ENCODE measurements around the gene PBX3.

The PBX3 gene

GRCh38 chr9:125932746-125933455 lies 185.7 kb downstream of the PBX3 start:
- DNase-seq (ENCODE audit: low read depth in 2 of 2, low spot score in 1 of 2), result no peak

- DNase-seq (ENCODE audit: low read depth in 2 of 2, low spot score in 1 of 2), result no peak
Measured at GRCh38 chr9:125942125-125942524, 195.0 kb downstream of the PBX3 start.

- DNase-seq (ENCODE audit: low read depth in 2 of 2, low spot score in 1 of 2), result no peak
Measured at GRCh38 chr9:125943831-125944230, 196.7 kb downstream of the PBX3 start.

GRCh38 chr9:125946397-125946796 lies 199.2 kb downstream of the PBX3 start:
- no peak for DNase-seq (ENCODE audit: low read depth in 2 of 2, low spot score in 1 of 2)

GRCh38 chr9:125948887-125949596 lies 201.9 kb downstream of the PBX3 start:
- DNase-seq (ENCODE audit: low read depth in 2 of 2, low spot score in 1 of 2), result no peak

GRCh38 chr9:125949703-125950460 lies 202.7 kb downstream of the PBX3 start:
- no peak for DNase-seq (ENCODE audit: low read depth in 2 of 2, low spot score in 1 of 2)

GRCh38 chr9:125950880-125951471 lies 203.8 kb downstream of the PBX3 start:
- DNase-seq (ENCODE audit: low read depth in 2 of 2, low spot score in 1 of 2), result no peak

- no peak for DNase-seq (ENCODE audit: low read depth in 2 of 2, low spot score in 1 of 2)
Measured at GRCh38 chr9:125953314-125954019, 206.3 kb downstream of the PBX3 start.

GRCh38 chr9:125956102-125956501 lies 208.9 kb downstream of the PBX3 start:
- DNase-seq (ENCODE audit: low read depth in 2 of 2, low spot score in 1 of 2), result no peak

GRCh38 chr9:125959315-125959714 lies 212.1 kb downstream of the PBX3 start:
- no peak for DNase-seq (ENCODE audit: low read depth in 2 of 2, low spot score in 1 of 2)

- no peak for DNase-seq (ENCODE audit: low read depth in 2 of 2, low spot score in 1 of 2)
Measured at GRCh38 chr9:125959951-125960619, 212.9 kb downstream of the PBX3 start.

- DNase-seq (ENCODE audit: low read depth in 2 of 2, low spot score in 1 of 2), result no peak
Measured at GRCh38 chr9:125960626-125961025, 213.5 kb downstream of the PBX3 start.

- DNase-seq (ENCODE audit: low read depth in 2 of 2, low spot score in 1 of 2), result no peak
Measured at GRCh38 chr9:125961072-125961471, 213.9 kb downstream of the PBX3 start.

- no peak for DNase-seq (ENCODE audit: low read depth in 2 of 2, low spot score in 1 of 2)
Measured at GRCh38 chr9:125963932-125964331, 216.8 kb downstream of the PBX3 start.

- no peak for DNase-seq (ENCODE audit: low read depth in 2 of 2, low spot score in 1 of 2)
Measured at GRCh38 chr9:125964702-125965225, 217.6 kb downstream of the PBX3 start.

- DNase-seq (ENCODE audit: low read depth in 2 of 2, low spot score in 1 of 2), result no peak
Measured at GRCh38 chr9:125965477-125965876, 218.3 kb downstream of the PBX3 start.

GRCh38 chr9:125966466-125966865 lies 219.3 kb downstream of the PBX3 start:
- no peak for DNase-seq (ENCODE audit: low read depth in 2 of 2, low spot score in 1 of 2)

- DNase-seq (ENCODE audit: low read depth in 2 of 2, low spot score in 1 of 2), result no peak
Measured at GRCh38 chr9:125966959-125967711, 220.0 kb downstream of the PBX3 start.

- no peak for DNase-seq (ENCODE audit: low read depth in 2 of 2, low spot score in 1 of 2)
Measured at GRCh38 chr9:125968714-125969374, 221.7 kb downstream of the PBX3 start.

Data from stimulated activated CD8-positive, alpha-beta memory T cell treated with anti-CD3 and anti-CD28 coated beads, Interleukin-4, amount 100 ng/mL, for 1 hour (primary cell).